H1 (cell line): Measurements from ENCODE around the gene ANK3. TPM values are rescaled to one million over a fixed set of nuclear protein-coding genes. Genes with fewer than 3 reads are reported as not detected.

ENCODE experiments used
- CTCF ChIA-PET: fragments of 300-600 bp; sonication (Branson Sonifier 250); formaldehyde crosslinking; loops from one replicate; lab custom pipeline; 2021; ENCODE audit not compliant: partially characterized antibody; lab: Charles Lee
- POLR2A ChIA-PET: fragments of 300-600 bp; sonication (Branson Sonifier 250); formaldehyde crosslinking; loops from one replicate; lab custom pipeline; 2021; ENCODE audit warnings: inconsistent platforms; ENCODE audit not compliant: partially characterized antibody; lab: Charles Lee
- DNase-seq, 2 experiments: peaks; one replicate each; pipeline versions ENCODE4 v3.0.0 to v3.0.0-alpha.2; 2010 to 2022; ENCODE audit warnings: low spot score in 2 of 2, low read depth in 1 of 2, mixed read lengths in 1 of 2
- FAIRE-seq: peaks from 2 replicates; lab custom pipeline; 2011; peaks lifted over from hg19 to GRCh38; lab: Jason Lieb, UNC
- H2AFZ ChIP-seq: 2 replicates; pipeline ENCODE4 v1.8.1; 2012; ENCODE audit warnings: low read length, inconsistent platforms
- H2AK5ac ChIP-seq: 2 replicates; pipeline ENCODE4 v1.6.1; 2013; ENCODE audit warnings: low read depth, low read length
- H2BK120ac ChIP-seq: replicated peaks from 2 replicates; pipeline ENCODE3; 2013; ENCODE audit warnings: low read depth, low read length, inconsistent platforms
- H2BK12ac ChIP-seq: 2 replicates; pipeline ENCODE4 v1.6.1; 2013; ENCODE audit warnings: low read depth, low read length
- H2BK15ac ChIP-seq: 2 replicates; pipeline ENCODE4 v1.6.1; 2013; ENCODE audit warnings: low read length
- H2BK20ac ChIP-seq: 2 replicates; pipeline ENCODE4 v1.6.1; 2013; ENCODE audit warnings: low read length
- H2BK5ac ChIP-seq: 2 replicates; pipeline ENCODE4 v1.6.1; 2013; ENCODE audit warnings: low read depth, low read length
- H3K14ac ChIP-seq: 2 replicates; pipeline ENCODE4 v1.6.1; 2013; ENCODE audit warnings: inconsistent platforms; ENCODE audit not compliant: insufficient read length
- H3K18ac ChIP-seq: 2 replicates; pipeline ENCODE4 v1.6.1; 2013; ENCODE audit warnings: low read length; ENCODE audit errors: extremely low read depth
- H3K23ac ChIP-seq: 2 replicates; pipeline ENCODE4 v1.6.1; 2013; ENCODE audit warnings: inconsistent platforms; ENCODE audit not compliant: insufficient read length
- H3K23me2 ChIP-seq: 2 replicates; pipeline ENCODE4 v1.6.1; 2013; ENCODE audit warnings: low read depth, low read length
- H3K27ac ChIP-seq: 2 replicates; pipeline ENCODE4 v1.6.1; 2011; ENCODE audit warnings: low read depth, low read length, inconsistent platforms
- H3K27me3 ChIP-seq, 4 experiments: replicated peaks in 1 of 4; 1 replicate in 1 of 4; 2 replicates in 3 of 4; pipeline versions ENCODE4 v1.6.1 to v1.8.1; 2011 to 2013; ENCODE audit warnings: low read length in 3 of 4, mild to moderate bottlenecking in 3 of 4, inconsistent platforms in 2 of 4, mixed read lengths in 2 of 4, moderate library complexity in 1 of 4; ENCODE audit not compliant: control insufficient read depth in 3 of 4, insufficient read depth in 3 of 4; ENCODE audit errors: extremely low read depth in 1 of 4
- H3K36me3 ChIP-seq, 4 experiments: 2 replicates each; pipeline versions ENCODE4 v1.6.1 to v1.8.1; 2011 to 2013; ENCODE audit warnings: mild to moderate bottlenecking in 4 of 4, low read length in 3 of 4, moderate library complexity in 2 of 4, control low read depth in 1 of 4, inconsistent platforms in 1 of 4; ENCODE audit not compliant: insufficient read depth in 4 of 4, control insufficient read depth in 2 of 4
- H3K4ac ChIP-seq: replicated peaks from 2 replicates; pipeline ENCODE3; 2013; ENCODE audit warnings: low read length, low read depth, mixed read lengths, inconsistent platforms; ENCODE audit not compliant: insufficient read length
- H3K4me1 ChIP-seq, 4 experiments: replicated peaks in 1 of 4; 1 replicate in 1 of 4; 2 replicates in 3 of 4; pipeline versions ENCODE4 v1.6.1 to v1.8.1; 2011 to 2013; ENCODE audit warnings: low read length in 3 of 4, inconsistent platforms in 2 of 4, mixed read lengths in 1 of 4; ENCODE audit not compliant: insufficient read depth in 4 of 4, control insufficient read depth in 3 of 4
- H3K4me2 ChIP-seq, 2 experiments: 2 replicates each; pipeline versions ENCODE4 v1.6.1 to v1.8.1; 2011 to 2013; ENCODE audit warnings: low read depth in 2 of 2, low read length in 2 of 2, control low read depth in 1 of 2, inconsistent platforms in 1 of 2, mild to moderate bottlenecking in 1 of 2; ENCODE audit not compliant: insufficient read depth in 1 of 2
- H3K4me3 ChIP-seq, 4 experiments: fragments of 200-600, 300-600 bp in 1 of 4; sonication (generic), shearing (Covaris generic), sonication (Bioruptor Twin) in 1 of 4; 2 replicates each; pipeline versions ENCODE4 v1.5.1 to v1.8.1; 2011 to 2016; ENCODE audit warnings: low read length in 4 of 4, low read depth in 3 of 4, control low read depth in 2 of 4, inconsistent platforms in 2 of 4, mild to moderate bottlenecking in 2 of 4, mixed read lengths in 1 of 4, moderate library complexity in 1 of 4; ENCODE audit not compliant: insufficient read depth in 2 of 4; ENCODE audit errors: extremely low read depth in 1 of 4
- H3K56ac ChIP-seq: replicated peaks from 2 replicates; pipeline ENCODE3; 2013; ENCODE audit warnings: low read depth, mild to moderate bottlenecking, mixed read lengths, low read length, inconsistent platforms; ENCODE audit not compliant: insufficient read length
- H3K79me1 ChIP-seq: 2 replicates; pipeline ENCODE4 v1.6.1; 2013; ENCODE audit warnings: low read depth, low read length, control low read depth
- H3K79me2 ChIP-seq, 2 experiments: 2 replicates each; pipeline versions ENCODE4 v1.6.1 to v1.8.1; 2012 to 2013; ENCODE audit warnings: low read length in 2 of 2, mild to moderate bottlenecking in 2 of 2, inconsistent platforms in 1 of 2; ENCODE audit not compliant: insufficient read depth in 2 of 2, control insufficient read depth in 1 of 2
- H3K9ac ChIP-seq, 4 experiments: replicated peaks in 1 of 4; 1 replicate in 1 of 4; 2 replicates in 3 of 4; pipeline versions ENCODE4 v1.6.1 to v1.8.1; 2011 to 2013; ENCODE audit warnings: low read depth in 3 of 4, low read length in 3 of 4, control low read depth in 2 of 4, mild to moderate bottlenecking in 2 of 4, moderate library complexity in 2 of 4, inconsistent platforms in 1 of 4; ENCODE audit errors: extremely low read depth in 1 of 4
- H3K9me3 ChIP-seq, 2 experiments: 2 replicates each; pipeline versions ENCODE4 v1.6.1 to v1.8.1; 2012 to 2013; ENCODE audit warnings: mild to moderate bottlenecking in 2 of 2, moderate library complexity in 2 of 2, control low read depth in 1 of 2, inconsistent platforms in 1 of 2, low read depth in 1 of 2, low read length in 1 of 2, mixed read lengths in 1 of 2; ENCODE audit not compliant: insufficient read depth in 2 of 2
- H4K20me1 ChIP-seq, 2 experiments: replicated peaks in 1 of 2; 2 replicates each; pipeline versions ENCODE3 to v1.8.1; 2011 to 2013; ENCODE audit warnings: inconsistent platforms in 2 of 2, low read length in 2 of 2, mild to moderate bottlenecking in 1 of 2; ENCODE audit not compliant: insufficient read depth in 2 of 2, control insufficient read depth in 1 of 2
- H4K5ac ChIP-seq: 2 replicates; pipeline ENCODE4 v1.6.1; 2013; ENCODE audit warnings: low read length, low read depth, mixed read lengths, inconsistent platforms; ENCODE audit not compliant: insufficient read length
- H4K8ac ChIP-seq: 2 replicates; pipeline ENCODE4 v1.8.0; 2013; ENCODE audit warnings: mild to moderate bottlenecking, moderate library complexity, low read length, inconsistent platforms; ENCODE audit not compliant: insufficient read depth; ENCODE audit errors: extremely low read depth
- H4K91ac ChIP-seq: replicated peaks from 2 replicates; pipeline ENCODE3; 2013; ENCODE audit warnings: low read length, mixed read lengths, inconsistent platforms; ENCODE audit not compliant: insufficient read length
- POLR2A ChIP-seq, 2 experiments: IDR thresholded peaks; 1 replicate in 1 of 2; 2 replicates in 1 of 2; pipeline ENCODE4 v1.6.1; 2011; ENCODE audit warnings: low read depth in 2 of 2, low read length in 2 of 2, mild to moderate bottlenecking in 2 of 2; ENCODE audit errors: control extremely low read depth in 1 of 2
- WGBS, 2 experiments: shearing (Covaris generic) in 1 of 2; methylation state at CpG; one replicate each; pipeline versions ENCODE4 v1.1.6 to v1.1.7; 2013 to 2015; ENCODE audit warnings: low lambda C conversion rate in 2 of 2, mixed read lengths in 2 of 2, inconsistent platforms in 1 of 2, low coverage in 1 of 2, missing lambda C conversion rate in 1 of 2; ENCODE audit not compliant: insufficient replicate concordance in 2 of 2, insufficient coverage in 1 of 2, insufficient read length in 1 of 2; ENCODE audit errors: extremely low coverage in 1 of 2, missing lambda C conversion rate in 1 of 2; 5-methylcytosine and 5-hydroxymethylcytosine counted together
- polyA plus RNA-seq, 7 experiments: library from polyadenylated mRNA; depleted of rRNA in 3 of 7; stranded (reverse) in 5 of 7; unstranded in 2 of 7; fragments of >200 nt in 5 of 7; fragments of 200-250 nt in 2 of 7; gene quantifications; 1 replicate in 5 of 7; 2 replicates in 1 of 7; 4 replicates in 1 of 7; pipeline versions ENCODE4 v1.2.1 to v1.2.3, GENCODE V29; 2011 to 2013; ENCODE audit warnings: missing spikeins in 2 of 7, mixed read lengths in 2 of 7
- total RNA-seq: library from RNA; stranded (reverse); fragmentation: NEBNext Ultra II Directional; extraction: Animal tissue kit (Norgen Biotek cat#: 25700); gene quantifications from 2 replicates; pipeline ENCODE4 v1.2.1, GENCODE V29; 2021

ANK3 gene
- total and polyA plus RNA-seq, 2 of the 8 experiments (the other 6 are each of a cell fraction or from before 2014, with no cell fraction given), result 18.1 to 67.9 TPM

DNA sequence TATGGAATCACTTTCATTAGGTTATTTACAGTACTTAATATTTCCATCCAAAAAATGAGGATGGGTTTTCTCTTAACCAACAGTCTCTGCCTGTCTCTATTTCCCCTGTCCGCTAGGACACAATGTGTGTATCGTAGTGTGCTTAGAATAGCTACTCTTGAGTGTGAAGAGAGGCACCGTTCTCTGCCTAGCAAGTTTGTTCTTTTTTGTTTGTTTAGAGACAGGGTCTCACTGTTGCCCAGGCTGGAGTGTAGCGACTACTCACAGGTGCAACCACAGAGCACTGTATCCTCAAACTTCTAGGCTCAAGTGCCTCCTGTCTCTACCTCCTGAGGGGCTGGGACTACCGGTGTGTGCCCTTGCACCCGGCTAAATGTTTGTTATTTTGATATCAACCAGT lies 121.9 kb downstream of the ANK3 start:
- Histone ChIP-seq H2BK120ac (no peak overlapping the region), H3K36me3 (no peaks in the 10 kb centered on the region), H4K91ac (no peak overlapping the region), H3K27ac (no peak overlapping the region), H3K79me1 (no peaks in the 10 kb centered on the region), H3K4me1 (no peaks in the 10 kb centered on the region), H3K23me2 (no peaks in the 10 kb centered on the region), H3K9ac (no peak overlapping the region), H3K23ac (no peak overlapping the region), H3K18ac (no peak overlapping the region), H3K4me2 (no peak overlapping the region), H4K8ac (no peak overlapping the region), H3K9me3 (no peaks in the 10 kb centered on the region), H2BK12ac (no peak overlapping the region), H3K14ac (no peak overlapping the region), H2AFZ (no peak overlapping the region), H3K56ac (no peak overlapping the region), H3K79me2 (no peaks in the 10 kb centered on the region), H2BK20ac (no peak overlapping the region), H4K5ac (no peak overlapping the region), H3K4me3 (no peak overlapping the region), H3K4ac (no peak overlapping the region), H2BK5ac (no peak overlapping the region), H2AK5ac (no peak overlapping the region), H2BK15ac (no peak overlapping the region), H4K20me1 (no peaks in the 10 kb centered on the region), H3K27me3 (no peaks in the 10 kb centered on the region)
- CTCF ChIA-PET, result interaction anchor here (0.7 to 1.6 kb wide), 2 partner anchors 9 to 14 kb away, joined by 4 read pairs; no protein-coding TSS in a partner anchor
- 92% methylated on average over 6 of the region's 6 CpGs; no CpG with 5 or more reads in 1 of the 2 experiments for WGBS, 2 experiments
- DNase-seq (no peak), FAIRE-seq (no peak)
- POLR2A ChIA-PET, result no interaction called here
- no peak for TF ChIP-seq POLR2A (IDR thresholded peaks at IDR 0.05; ENCODE audit: control extremely low read depth in 1 of 2, low read depth in 2 of 2, low read length in 2 of 2)
